ENCODE data around the gene SPSB4.

SPSB4 gene

DNA sequence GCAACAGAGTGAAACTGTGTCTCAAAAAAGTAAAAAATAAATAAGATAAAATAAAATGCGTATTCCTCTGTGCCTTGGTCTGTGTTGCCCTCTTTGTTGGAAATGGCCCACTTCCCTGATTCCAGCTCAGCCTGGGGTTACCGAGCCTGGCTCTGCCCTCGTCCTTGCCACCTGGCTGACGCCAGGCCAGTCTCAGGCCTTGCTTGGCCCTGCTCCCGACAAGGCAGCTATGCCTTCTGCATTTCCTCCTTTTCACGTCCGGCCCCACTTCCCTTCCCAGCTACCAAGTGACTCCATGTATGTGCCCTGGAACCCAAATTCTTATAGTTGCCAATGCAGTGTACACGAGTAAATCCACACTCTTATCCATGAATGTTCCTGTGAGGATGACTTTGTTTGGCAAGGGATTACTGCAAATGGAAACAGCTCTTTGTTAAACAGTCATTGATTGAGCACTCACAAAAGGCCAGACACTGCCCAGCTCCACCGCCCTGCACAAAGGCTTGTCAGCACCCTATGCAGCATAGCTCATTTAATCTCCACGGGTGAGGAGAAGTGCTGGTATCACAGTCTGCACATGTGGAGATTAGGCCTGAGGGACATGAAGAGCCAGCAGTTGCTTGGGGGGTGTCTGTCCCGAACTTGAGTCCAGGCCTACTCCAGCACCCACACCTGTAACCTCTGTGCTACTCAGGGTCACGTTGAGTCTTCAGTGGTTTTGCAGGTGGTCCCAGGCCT is 25.1 kb downstream of the SPSB4 start:
- DNase-seq (ENCODE audit: low read depth) = no peak

- DNase-seq (ENCODE audit: low read depth) = peak; percentile 1
These were observed 25.8 kb downstream of the SPSB4 start for GRCh38 chr3:141076797-141077571.

- DNase-seq (ENCODE audit: low read depth) = no peak
These were observed 26.5 kb downstream of the SPSB4 start for GRCh38 chr3:141077631-141078030.

- DNase-seq (ENCODE audit: low read depth) = no peak
These were observed 27.1 kb downstream of the SPSB4 start for GRCh38 chr3:141078200-141078599.

DNA sequence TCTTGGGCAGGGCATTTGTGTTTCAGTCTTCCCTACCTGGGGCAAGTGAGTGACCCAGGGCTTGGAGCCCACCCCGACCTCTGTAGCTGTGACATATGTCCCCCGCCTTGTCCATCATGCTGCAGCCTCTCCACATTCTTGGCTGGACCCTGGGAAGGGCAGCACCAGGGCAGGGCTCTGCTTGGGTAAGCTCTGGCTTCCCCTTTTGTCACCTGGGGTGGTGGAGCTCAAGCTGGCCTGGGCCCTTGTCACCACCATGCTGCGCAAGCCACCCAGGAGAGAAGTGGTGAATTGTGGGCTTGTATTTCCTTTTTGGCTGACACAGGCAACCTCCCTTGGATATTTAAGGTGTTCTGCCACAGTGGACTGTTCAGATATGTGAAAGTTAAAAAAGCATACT is 29.3 kb downstream of the SPSB4 start:
- no peak for DNase-seq (ENCODE audit: low read depth)

- DNase-seq (ENCODE audit: low read depth) = no peak
These were observed 30.1 kb downstream of the SPSB4 start for GRCh38 chr3:141081141-141081795.

GRCh38 chr3:141082064-141082463 is 30.9 kb downstream of the SPSB4 start:
- no peak for DNase-seq (ENCODE audit: low read depth)

DNA sequence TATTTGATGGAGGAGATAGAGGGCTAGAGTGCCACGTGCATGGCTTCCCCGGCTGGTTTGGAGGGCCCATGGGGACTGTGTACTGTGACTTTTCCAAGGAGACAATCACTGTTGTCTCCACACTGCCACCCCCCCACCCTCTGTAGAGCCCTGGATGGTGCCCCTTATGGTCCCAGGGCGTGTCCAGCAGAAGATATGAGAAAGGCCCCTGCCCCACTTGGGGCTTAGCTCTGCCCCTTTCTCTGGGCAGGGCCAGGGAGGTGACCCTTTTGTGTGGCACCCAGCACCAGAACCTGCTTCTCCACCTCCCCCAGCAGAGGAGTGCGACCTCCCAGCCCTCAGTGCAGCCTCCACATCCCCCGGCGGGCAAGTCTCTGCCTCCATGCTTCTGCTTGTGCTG is 32.1 kb downstream of the SPSB4 start:
- DNase-seq (ENCODE audit: low read depth) = no peak

GRCh38 chr3:141083836-141084649 is 32.9 kb downstream of the SPSB4 start:
- DNase-seq (ENCODE audit: low read depth) = no peak

GRCh38 chr3:141085343-141086070 is 34.4 kb downstream of the SPSB4 start:
- DNase-seq (ENCODE audit: low read depth) = no peak

- no peak for DNase-seq (ENCODE audit: low read depth)
These were observed 35.0 kb downstream of the SPSB4 start for GRCh38 chr3:141086188-141086587.

- DNase-seq (ENCODE audit: low read depth) = no peak
These were observed 36.1 kb downstream of the SPSB4 start for GRCh38 chr3:141087076-141087777.

DNA sequence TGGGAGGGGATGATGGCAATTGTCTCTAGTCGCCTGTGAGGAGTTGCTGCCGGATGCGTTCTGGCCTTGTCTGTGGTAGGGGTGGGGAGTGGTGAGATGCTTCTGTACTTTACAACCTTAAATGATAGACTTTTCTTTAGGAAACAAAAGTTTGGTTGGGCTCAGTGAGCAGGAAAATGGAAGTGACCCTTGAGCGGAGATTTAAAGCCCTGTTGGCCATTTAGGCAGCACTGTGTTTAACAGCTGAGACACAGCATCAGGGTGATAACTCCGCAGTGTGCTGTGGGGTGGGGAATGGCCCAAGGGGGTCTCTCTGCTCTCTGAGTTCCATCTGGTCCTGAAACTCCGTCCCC is 36.6 kb downstream of the SPSB4 start:
- no peak for DNase-seq (ENCODE audit: low read depth)

- no peak for DNase-seq (ENCODE audit: low read depth)
These were observed 38.4 kb downstream of the SPSB4 start for GRCh38 chr3:141089339-141090152.

DNA sequence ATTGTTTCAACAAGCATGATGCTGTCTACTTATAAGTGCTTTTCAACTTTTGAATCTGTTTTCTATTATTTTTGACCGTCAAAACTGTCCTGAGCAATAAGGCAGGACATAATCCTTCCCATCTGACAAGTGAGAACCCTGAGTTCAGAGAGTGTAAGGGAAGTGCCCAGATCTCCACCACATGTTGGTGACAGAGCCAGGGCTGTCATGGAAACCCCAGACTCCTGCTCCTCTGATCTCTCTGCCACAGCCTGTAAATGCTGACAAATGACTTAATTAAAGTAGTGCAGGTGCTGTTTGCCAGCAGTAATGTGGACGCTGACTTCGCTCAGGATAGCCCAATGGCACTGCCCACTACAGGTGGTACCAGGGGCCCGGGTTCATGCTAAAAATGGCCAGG is 40.3 kb downstream of the SPSB4 start:
- DNase-seq (ENCODE audit: low read depth) = no peak

DNA sequence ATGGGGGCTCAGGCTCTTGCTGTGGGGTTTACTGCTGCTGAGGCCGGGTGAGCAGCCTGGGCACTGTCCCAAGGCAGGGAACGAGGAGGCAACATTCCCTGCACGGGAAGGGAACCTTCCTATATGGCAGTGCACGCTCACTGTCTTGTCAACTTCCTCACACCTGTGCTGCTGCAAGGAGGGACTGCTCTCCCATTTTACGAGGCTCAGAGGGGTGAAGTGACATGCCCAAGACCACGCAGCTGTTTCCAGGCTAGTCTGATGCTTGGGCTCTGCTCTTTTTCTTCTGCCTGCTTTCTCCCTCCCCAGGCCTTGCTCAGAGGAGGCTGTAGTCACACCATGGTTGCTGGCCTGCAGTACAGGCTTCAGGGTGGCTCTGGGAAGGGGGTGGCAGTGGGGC is 41.5 kb downstream of the SPSB4 start:
- DNase-seq (ENCODE audit: low read depth) = no peak

- DNase-seq (ENCODE audit: low read depth) = no peak
These were observed 42.2 kb downstream of the SPSB4 start for GRCh38 chr3:141093397-141093796.

DNA sequence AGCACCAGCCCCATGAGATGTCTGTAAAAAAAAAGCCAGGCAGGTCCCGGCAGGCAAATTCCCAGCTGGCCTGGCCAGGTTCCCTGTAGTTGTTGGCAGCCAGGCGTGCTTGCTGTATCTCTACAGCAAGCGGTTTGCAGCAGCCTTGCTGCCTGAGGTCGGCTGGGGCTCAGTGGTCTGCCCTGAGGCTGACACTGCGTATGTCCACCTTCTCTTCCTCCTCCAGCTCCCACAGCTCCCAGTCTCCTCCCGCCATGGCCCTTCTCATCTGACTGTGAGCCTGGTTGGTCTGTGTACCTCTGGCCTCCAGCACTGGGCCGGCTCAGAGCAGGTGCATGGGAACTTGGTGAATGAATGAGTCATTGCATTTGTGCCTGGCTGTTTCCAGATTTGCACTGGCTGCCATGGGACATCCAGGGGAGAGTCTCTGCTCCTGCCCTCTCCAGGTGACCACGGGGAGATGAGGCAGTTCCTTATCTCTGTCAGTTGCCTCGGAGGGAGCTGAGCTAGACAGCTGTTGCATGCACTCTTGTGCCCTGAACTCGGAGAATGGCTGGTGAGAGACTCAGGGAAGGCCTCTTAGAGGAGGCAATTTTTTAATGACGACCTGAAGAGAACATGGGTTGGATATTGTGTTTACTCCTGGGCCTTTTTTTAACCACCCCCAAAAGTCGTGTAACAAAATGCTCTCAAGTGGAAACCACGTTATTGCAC is 43.0 kb downstream of the SPSB4 start:
- DNase-seq (ENCODE audit: low read depth) = no peak

GRCh38 chr3:141094790-141095545 is 43.8 kb downstream of the SPSB4 start:
- DNase-seq (ENCODE audit: low read depth) = no peak
